DMS79 treated with DMSO at 0.1 percent for 48 hours (cell line): ENCODE data around the gene ZNF74.
"Not testable (repeated sequence)": the region's sequence is repeated elsewhere in the genome, so short reads cannot be mapped to it uniquely, and the experiment has no call there.

Experiments
- DNase-seq: peaks from one replicate; lab custom pipeline; 2025; lab: John Stamatoyannopoulos, UW

Gene ZNF74

DNA sequence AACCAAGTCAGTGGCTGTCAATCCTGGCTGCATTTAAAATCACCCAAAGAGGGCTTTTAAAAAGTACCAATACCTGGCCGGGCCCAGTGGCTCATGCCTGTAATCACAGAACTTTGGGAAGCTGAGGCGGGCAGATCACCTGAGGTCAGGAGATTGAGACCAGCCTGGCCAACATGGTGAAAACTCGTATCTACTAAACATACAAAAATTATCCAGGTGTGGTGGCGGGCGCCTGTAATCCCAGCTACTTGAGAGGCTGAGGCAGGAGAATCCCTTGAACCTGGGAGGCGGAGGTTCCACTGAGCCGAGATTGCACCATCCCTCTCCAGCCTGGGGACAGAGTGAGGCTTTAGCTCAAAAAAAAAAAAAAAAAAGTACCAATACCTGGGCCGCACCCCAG is 17.7 kb upstream of the ZNF74 start:
- not testable (repeated sequence) for DNase-seq

DNA sequence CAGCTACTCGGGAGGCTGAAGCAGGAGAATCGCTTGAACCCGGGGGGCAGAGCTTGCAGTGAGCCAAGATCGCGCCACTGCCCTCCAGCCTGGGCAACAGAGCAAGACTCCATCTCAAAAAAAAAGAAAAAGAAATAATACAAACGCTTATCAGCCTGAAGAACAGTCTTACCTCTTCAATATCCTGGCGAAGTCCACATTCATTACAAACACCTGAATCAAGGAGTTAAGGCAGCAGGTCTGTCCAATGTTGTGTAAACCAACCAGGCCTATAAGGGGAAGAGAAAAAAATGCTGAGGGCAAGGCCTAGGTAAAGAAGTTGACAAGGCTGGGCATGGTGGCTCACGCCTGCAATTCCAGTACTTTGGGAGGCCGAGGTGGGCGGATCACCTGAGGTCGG is 17.0 kb upstream of the ZNF74 start:
- not testable (repeated sequence) for DNase-seq

- DNase-seq = no peak
Observed at GRCh38 chr22:20378110-20378509, 15.8 kb upstream of the ZNF74 start.

GRCh38 chr22:20378684-20379083 is 15.3 kb upstream of the ZNF74 start:
- not testable (repeated sequence) for DNase-seq

DNA sequence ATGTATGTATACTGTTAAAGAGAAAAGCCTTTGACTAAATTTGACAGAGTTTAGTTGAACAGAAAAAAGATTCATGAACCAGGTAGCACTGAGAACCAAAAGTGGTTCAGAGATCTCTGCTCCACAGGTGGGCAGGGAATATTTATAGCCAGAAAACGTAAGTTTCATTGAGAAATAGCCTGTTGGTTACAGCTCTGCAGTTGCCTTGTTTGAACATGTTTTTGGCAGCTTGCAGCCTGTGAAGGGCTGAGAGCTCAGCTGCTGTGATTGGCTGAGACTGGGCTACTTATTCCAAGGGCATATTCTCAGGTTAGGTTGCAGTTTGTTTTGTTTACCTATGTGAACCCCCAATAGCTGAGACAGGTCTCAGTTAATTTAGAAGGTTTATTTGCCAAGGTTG is 13.5 kb upstream of the ZNF74 start:
- DNase-seq = no peak

GRCh38 chr22:20383538-20383937 is 10.4 kb upstream of the ZNF74 start:
- no peak for DNase-seq

DNA sequence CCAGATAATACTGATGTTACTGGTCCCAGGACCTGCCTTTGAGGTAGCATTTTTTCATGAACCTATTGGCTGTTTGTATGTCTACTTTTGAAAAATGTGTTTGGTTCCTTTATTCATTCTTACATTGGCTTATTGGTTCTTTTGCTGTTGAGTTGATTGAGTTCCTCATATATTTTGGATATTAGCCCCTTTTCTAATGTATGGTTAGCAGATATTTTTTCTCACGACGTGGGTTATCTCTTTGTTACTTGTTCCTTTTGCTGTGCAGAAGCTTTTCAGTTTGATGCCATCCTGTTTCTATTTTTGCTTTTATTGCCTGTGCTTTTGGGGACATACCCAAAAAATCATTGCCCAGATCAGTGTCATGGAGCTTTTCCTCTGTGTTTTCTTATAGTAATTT is 9.8 kb upstream of the ZNF74 start:
- no peak for DNase-seq

GRCh38 chr22:20384865-20385264 is 9.1 kb upstream of the ZNF74 start:
- DNase-seq = no peak

- DNase-seq = no peak
Observed at GRCh38 chr22:20386336-20386735, 7.6 kb upstream of the ZNF74 start.

DNA sequence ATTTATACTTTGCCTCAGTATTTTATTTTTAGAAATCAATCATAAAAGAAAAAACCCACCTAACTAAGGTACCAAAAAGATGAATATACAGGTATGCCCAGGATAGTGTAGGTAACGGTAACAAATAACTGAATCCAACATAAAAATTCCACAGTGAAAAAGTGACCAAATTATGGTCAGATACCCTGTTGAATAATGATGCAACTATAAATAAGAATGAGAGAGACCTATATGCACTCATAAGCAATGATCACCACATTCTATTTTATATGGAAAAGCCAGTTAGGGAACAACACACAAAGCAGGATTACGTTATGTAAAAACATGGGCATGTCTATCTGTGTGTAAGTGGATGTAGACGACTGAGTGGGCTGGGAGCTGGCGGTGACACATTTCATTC is 7.0 kb upstream of the ZNF74 start:
- DNase-seq = no peak

GRCh38 chr22:20388200-20388599 is 5.8 kb upstream of the ZNF74 start:
- DNase-seq = no peak

DNA sequence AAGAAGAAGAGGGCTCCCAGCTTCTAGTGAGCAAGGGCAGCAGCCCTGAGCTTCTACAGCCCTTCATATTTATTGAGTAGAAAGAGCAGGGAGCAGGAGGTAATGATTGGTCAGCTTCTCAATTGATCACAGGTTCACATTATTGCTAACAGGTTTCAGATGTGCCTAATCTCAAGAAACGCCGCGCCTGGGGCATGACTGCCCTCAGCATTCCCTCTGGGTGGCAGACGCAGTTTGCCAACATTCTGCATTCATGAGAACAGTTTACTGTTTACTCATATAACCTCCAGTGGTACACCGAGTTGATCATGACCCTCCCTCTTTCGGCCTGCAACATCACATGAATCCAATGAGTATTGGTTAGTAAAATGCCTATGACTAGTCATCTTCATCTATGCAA is 4.7 kb upstream of the ZNF74 start:
- DNase-seq = no peak

GRCh38 chr22:20390394-20390907 is 3.5 kb upstream of the ZNF74 start:
- DNase-seq = no peak

DNA sequence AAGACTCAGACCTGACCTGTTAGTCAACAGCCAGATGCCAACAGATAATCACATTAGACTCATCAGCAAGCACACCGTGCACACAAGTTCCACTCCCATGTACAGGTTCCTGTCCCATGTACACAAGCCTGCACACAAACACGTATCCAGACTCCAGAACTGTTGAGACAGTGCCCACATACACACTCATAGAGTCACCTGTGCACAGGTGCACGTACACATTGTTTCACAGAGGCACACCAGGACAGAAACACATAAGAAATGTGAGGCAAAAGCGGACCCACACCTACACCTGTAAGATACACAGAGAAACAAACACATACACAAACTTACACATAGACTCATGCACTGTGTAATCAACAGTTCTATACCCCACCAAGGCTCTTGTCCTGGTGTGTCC is 2.7 kb upstream of the ZNF74 start:
- no peak for DNase-seq

GRCh38 chr22:20392365-20392881 is 1.5 kb upstream of the ZNF74 start:
- not testable (repeated sequence) for DNase-seq

DNA sequence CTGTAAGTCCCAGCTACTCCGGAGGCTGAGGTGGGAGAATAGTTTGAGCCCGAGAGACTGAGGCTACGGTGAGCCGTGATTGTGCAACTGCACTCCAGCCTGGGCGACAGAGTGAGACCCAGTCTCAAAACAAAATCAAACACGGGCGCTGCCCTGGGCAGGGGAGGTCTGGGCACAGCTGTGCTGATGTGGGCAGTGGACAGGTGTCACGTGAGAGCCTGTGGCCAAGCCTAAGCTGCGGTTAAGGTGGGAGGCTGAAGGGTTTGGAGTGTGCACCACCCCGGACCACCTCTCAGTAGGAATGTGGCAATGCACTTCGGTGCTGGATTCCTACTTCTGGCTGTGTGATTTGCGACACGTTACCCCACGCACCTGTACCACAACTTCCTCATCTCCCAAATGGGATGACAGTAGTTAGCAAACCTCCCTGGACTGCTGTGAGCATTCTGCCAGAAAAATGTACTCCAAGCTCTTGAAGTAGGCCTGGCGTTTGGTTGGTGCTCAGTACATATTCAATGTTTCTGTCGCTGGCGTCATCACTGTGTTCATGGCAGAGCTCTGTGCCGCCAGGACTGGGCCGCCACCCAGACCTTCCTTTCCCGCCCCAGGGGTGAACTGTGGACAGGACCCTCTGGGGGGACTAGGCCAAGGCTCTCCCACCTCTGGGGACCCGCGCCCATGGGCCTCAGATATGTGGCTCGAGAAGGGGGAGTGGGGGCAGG is 807 bp upstream of the ZNF74 start:
- no peak for DNase-seq

- DNase-seq = no peak
Observed at GRCh38 chr22:20395181-20395906, 1.4 kb downstream of the ZNF74 start.

- no peak for DNase-seq
Observed at GRCh38 chr22:20395907-20396287, 1.9 kb downstream of the ZNF74 start.

DNA sequence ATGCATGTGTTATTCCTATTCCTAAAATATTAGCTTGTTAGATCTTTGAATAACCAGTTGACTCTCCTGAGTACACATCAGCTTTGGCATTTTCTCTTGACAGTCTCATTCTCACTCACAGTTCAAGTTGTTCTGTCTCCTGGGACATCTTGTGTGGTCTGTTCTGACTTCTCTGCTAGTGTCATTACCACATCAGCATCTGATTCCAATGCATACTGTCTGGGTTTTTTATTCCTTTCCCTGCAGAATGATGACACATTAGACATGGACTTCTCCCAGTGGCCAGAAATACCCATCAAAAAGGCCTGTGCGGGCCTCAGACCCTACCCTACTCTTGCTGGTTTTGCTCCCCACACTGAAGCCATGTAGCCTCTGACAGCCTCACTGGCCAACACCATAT is 2.7 kb downstream of the ZNF74 start:
- no peak for DNase-seq

DNA sequence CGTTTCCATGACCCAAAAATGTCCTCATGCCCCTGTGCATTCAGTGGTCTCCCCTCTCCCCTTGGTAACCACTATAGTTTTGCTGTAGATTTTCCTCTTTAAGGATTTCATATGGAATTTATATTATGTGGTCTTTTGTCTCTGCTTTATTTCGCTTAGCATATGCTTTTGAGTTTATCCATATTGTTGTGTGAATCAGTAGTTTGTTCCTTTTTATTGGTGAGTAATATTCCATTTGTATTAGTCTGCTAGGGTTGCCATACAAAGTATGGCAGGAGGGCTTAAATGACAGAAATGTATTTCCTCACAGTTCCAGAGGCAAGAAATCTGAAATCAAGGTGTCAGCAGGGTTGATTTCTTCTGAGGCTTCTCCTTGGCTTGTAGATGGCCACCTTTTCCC is 3.5 kb downstream of the ZNF74 start:
- DNase-seq = no peak

GRCh38 chr22:20398420-20398819 is 4.5 kb downstream of the ZNF74 start:
- no peak for DNase-seq

GRCh38 chr22:20399866-20400605 is 6.1 kb downstream of the ZNF74 start:
- DNase-seq = no peak
